Left lung (tissue), 10 donors: ENCODE data around the gene CRAMP1. TPM values are rescaled to one million over a fixed set of nuclear protein-coding genes. Genes with fewer than 3 reads are reported as not detected.
A peak's percentile ranks its signal among the peaks of the same experiment; 100 is the strongest.

Experiments used
- ATAC-seq: fragments of 200-7000 bp; cut with Tn5 transposase; one replicate; pipeline ENCODE4 v1.9.1; 2020; ENCODE audit warnings: moderate library complexity
- DNase-seq, 4 donors: peaks; one replicate each; pipeline ENCODE4 v3.0.0-alpha.2; 2013 to 2020
- H3K27ac ChIP-seq, 2 donors: fragments of 200-600 bp; sonication (generic) in 1 of 2; one replicate each; pipeline versions ENCODE4 v1.5.0 to v1.8.0; 2020 to 2021
- H3K27me3 ChIP-seq, 2 donors: fragments of 200-600 bp; sonication (generic) in 1 of 2; one replicate each; pipeline versions ENCODE4 v1.5.0 to v1.8.0; 2020 to 2021
- H3K36me3 ChIP-seq, 2 donors: fragments of 200-600 bp; sonication (generic) in 1 of 2; one replicate each; pipeline versions ENCODE4 v1.5.0 to v1.8.0; 2020 to 2021
- H3K4me1 ChIP-seq, 2 donors: fragments of 200-600 bp; one replicate each; pipeline ENCODE4 v1.8.0; 2021
- H3K4me3 ChIP-seq, 2 donors: fragments of 200-600 bp; sonication (generic) in 1 of 2; one replicate each; pipeline versions ENCODE4 v1.5.0 to v1.8.0; 2020 to 2021; ENCODE audit warnings: mild to moderate bottlenecking in 1 of 2
- H3K9me3 ChIP-seq, 2 donors: fragments of 200-600 bp; sonication (generic) in 1 of 2; one replicate each; pipeline versions ENCODE4 v1.5.0 to v1.8.0; 2020 to 2021
- intact Hi-C, 2 donors: fragments of 100-400 bp; cut with DNase I; formaldehyde crosslinking; loops; one replicate each; pipeline versions ENCODE4 v1.11.2 to v1.14.2; 2022
- polyA plus RNA-seq, 6 donors: library from polyadenylated mRNA; unstranded; fragments of 120-200 nt; gene quantifications; one replicate each; pipeline ENCODE4 v1.2.1, GENCODE V29; 2013; ENCODE audit not compliant: insufficient read length in 6 of 6
- total RNA-seq, 2 donors: library from RNA; stranded (reverse); fragmentation: NEBNext Ultra II Directional; extraction: Animal tissue kit (Norgen Biotek cat#: 25700); gene quantifications; one replicate each; pipeline ENCODE4 v1.2.1, GENCODE V29; 2021
- TF ChIP-seq, protein P1 (sequence below), 2 donors: fragments of 200-600 bp; sonication (generic) in 1 of 2; IDR thresholded peaks; one replicate each; pipeline versions ENCODE4 v1.5.0 to v1.8.0; 2021; ENCODE audit warnings: antibody characterized with exemption in 2 of 2
- donor health status: DM: no; HTN: yes; CAD: no.
- donor health status: DM: no; HTN: no; CAD: no.

Gene CRAMP1
- total and polyA plus RNA-seq, 8 donors: 17.3 to 33.0 (median 26.4) TPM

DNA sequence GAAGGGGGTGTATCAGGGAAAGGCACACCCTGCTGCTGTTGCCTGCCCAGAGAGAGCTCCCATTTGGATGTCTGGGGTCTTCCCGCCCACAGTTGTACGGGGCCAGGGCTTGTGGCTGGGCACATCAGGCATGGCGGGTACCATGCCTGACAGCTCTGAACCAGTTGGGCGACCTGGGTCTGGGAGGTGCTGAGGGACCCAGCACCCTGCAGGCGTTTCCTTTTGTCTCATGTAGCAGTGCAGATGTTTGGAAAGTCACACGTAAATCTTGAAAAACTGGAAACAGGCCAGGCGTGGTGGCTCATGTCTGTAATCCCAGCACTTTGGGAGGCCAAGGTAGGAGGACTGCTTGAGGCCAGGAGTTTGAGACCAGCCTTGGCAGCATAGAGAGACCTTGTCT, 57.5 kb downstream of the CRAMP1 start:
- Histone ChIP-seq H3K36me3 (peaks cover 0 to 97% of the 10 kb centered on the region in 2 donors), H3K4me3 (no peak overlapping the region), H3K27ac (no peak overlapping the region), H3K27me3 (no peaks in the 10 kb centered on the region), H3K9me3 (no peaks in the 10 kb centered on the region), H3K4me1 (no peaks in the 10 kb centered on the region)
- TF ChIP-seq, protein P1, sequence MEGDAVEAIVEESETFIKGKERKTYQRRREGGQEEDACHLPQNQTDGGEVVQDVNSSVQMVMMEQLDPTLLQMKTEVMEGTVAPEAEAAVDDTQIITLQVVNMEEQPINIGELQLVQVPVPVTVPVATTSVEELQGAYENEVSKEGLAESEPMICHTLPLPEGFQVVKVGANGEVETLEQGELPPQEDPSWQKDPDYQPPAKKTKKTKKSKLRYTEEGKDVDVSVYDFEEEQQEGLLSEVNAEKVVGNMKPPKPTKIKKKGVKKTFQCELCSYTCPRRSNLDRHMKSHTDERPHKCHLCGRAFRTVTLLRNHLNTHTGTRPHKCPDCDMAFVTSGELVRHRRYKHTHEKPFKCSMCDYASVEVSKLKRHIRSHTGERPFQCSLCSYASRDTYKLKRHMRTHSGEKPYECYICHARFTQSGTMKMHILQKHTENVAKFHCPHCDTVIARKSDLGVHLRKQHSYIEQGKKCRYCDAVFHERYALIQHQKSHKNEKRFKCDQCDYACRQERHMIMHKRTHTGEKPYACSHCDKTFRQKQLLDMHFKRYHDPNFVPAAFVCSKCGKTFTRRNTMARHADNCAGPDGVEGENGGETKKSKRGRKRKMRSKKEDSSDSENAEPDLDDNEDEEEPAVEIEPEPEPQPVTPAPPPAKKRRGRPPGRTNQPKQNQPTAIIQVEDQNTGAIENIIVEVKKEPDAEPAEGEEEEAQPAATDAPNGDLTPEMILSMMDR (IDR thresholded peaks at IDR 0.05): no peak
- ATAC-seq: no peak
- intact Hi-C loops: no loop called here
- DNase-seq: peak in 1 of 4 donors; percentile 43

DNA sequence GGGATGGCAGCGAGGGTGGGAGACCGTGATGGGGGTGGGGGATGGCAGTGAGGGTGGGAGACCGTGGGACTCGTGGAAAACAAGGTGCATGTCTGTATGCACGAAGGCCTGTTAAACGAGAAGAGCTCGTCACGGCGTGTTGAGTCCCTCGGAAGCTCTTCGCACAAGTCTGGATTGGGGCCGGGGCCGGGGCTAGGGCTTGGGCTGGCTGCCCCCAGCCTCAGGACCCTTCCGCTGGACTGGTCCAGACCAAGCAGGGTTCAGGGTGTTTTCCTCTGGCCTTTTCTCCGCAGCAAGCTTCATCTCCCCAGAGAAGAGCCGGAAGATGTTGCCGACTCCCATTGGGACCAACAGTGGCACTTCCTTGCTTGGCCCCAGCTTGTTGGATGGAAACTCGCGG, 58.2 kb downstream of the CRAMP1 start:
- DNase-seq: peak in 1 of 4 donors; percentile 54
- TF ChIP-seq, protein P1 (IDR thresholded peaks at IDR 0.05): no peak
- Histone ChIP-seq H3K4me3 (no peak overlapping the region), H3K4me1 (no peaks in the 10 kb centered on the region), H3K27ac (no peak overlapping the region), H3K36me3 (peaks cover 0 to 97% of the 10 kb centered on the region in 2 donors), H3K9me3 (no peaks in the 10 kb centered on the region), H3K27me3 (no peaks in the 10 kb centered on the region)
- ATAC-seq: no peak
- intact Hi-C loops: no loop called here

DNA sequence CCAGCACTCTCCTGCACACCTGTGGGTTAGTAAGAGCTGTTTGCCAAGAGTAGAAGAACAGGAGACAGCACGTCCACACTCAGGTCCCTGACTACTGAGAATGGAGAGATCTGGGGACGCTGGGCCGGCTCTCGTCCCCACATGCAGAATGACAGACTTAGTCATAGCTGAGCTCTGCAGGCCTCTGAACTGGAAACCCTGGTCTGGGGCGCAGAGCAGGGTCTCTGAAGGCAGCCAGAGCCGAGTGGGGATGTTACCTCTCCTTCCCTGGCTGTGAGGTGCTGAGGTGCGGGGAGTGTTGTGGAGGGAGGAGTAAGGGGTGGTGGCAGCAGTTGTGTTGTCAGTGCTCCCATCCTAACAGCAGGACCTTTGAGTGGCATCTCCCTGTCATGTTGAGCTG, 58.7 kb downstream of the CRAMP1 start:
- Histone ChIP-seq H3K27me3 (no peaks in the 10 kb centered on the region), H3K4me3 (no peak overlapping the region), H3K9me3 (no peaks in the 10 kb centered on the region), H3K27ac (no peak overlapping the region), H3K4me1 (no peaks in the 10 kb centered on the region), H3K36me3 (peaks cover 0 to 97% of the 10 kb centered on the region in 2 donors)
- DNase-seq (peak in 1 of 4 donors; percentile 28), ATAC-seq (no peak)
- TF ChIP-seq, protein P1 (IDR thresholded peaks at IDR 0.05): no peak
- intact Hi-C loops: no loop called here

DNA sequence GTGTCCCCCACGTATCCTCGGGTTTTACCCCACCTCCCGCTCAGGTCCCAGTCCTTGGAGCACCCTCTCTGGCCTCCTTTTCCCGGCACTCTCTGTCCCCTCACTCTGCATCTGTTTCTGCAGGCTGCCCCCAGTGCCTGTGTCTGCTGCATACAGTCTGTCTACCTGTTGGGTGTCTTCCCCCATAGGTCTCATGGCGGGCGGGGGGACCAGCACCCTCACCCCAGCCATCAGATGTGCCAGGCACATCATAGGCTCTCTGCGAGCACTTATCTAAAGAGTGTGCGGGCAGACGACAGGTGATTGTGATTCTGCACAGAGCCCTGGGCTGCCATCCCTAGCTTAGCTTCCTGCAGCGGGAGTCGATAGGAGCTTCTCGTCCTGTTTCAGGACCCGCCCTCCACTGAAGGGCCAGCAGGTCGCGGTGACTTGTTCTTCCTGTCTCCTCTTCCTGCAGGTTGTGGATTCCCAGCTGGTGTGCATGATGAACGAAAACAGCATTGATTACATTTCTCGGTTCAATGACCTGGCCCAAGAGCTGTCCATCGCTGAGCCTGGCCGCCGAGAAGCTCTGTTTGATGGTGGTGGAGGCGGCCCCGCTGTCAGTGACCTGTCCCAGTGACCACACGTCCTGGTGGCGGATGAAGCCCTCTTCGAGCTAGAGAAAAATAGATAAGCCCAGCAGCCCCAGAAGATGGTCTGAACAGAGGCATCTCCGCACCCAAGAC, 61.4 kb downstream of the CRAMP1 start:
- no peak overlapping the region for H3K4me3 ChIP-seq
- TF ChIP-seq, protein P1 (IDR thresholded peaks at IDR 0.05): no peak
- ATAC-seq: no peak
- no peaks in the 10 kb centered on the region for H3K9me3 ChIP-seq
- DNase-seq: no peak
- peaks cover 0 to 8% of the 10 kb centered on the region in 2 donors for H3K4me1 ChIP-seq
- no peak overlapping the region for H3K27ac ChIP-seq
- H3K27me3 ChIP-seq: no peaks in the 10 kb centered on the region
- H3K36me3 ChIP-seq: peaks cover 0 to 72% of the 10 kb centered on the region in 2 donors
- intact Hi-C loops: no loop called here

DNA sequence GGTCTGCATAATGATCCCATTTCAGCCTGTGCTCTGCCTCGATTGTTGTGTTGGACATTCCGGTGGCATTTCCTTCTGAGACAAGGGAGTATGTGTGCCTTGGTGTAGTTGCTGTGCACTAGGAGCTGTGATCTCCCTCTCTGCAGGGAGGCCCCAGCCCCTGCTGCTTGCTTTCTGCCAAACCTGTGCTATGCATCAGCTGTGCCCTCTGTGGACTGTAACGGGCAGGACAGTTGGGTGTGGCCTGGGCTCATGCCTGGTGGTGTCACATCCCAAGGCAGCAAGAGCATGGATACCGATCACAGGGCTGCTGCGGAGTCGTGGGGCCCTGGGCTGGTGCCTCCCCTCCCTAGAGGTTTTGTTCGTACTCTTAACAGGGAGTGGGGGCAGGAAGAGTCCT, 62.1 kb downstream of the CRAMP1 start:
- Histone ChIP-seq H3K4me3 (no peak overlapping the region), H3K4me1 (peaks cover 5 to 14% of the 10 kb centered on the region in 2 donors), H3K9me3 (no peaks in the 10 kb centered on the region), H3K36me3 (peaks cover 0 to 65% of the 10 kb centered on the region in 2 donors), H3K27me3 (no peaks in the 10 kb centered on the region), H3K27ac (no peak overlapping the region)
- intact Hi-C loops: no loop called here
- DNase-seq: no peak
- TF ChIP-seq, protein P1 (IDR thresholded peaks at IDR 0.05): no peak
- ATAC-seq: no peak
